Cardiac muscle cell (in vitro differentiated cells and primary cell): ENCODE data around the gene NDNF. TPM values are rescaled to one million over a fixed set of nuclear protein-coding genes. Genes with fewer than 3 reads are reported as not detected.

Source experiments
- DNase-seq, 2 donors: peaks; one replicate each; pipeline versions ENCODE4 v3.0.0 to v3.0.0-alpha.2; 2010 to 2017; ENCODE audit warnings: low read depth in 1 of 2, low spot score in 1 of 2
- H3K27ac ChIP-seq: fragments of 200-600 bp; sonication (generic); 2 replicates; pipeline ENCODE4 v1.5.1; 2016
- H3K27me3 ChIP-seq: fragments of 200-600 bp; sonication (generic); 2 replicates; pipeline ENCODE4 v1.6.0; 2016; ENCODE audit warnings: control low read depth
- H3K36me3 ChIP-seq: fragments of 200-600 bp; sonication (generic); 2 replicates; pipeline ENCODE4 v1.5.1; 2016; ENCODE audit warnings: control low read depth
- H3K4me1 ChIP-seq: fragments of 200-600 bp; sonication (generic); 2 replicates; pipeline ENCODE4 v1.8.1; 2017; ENCODE audit warnings: low read depth, mild to moderate bottlenecking, mixed run types
- H3K4me3 ChIP-seq: fragments of 200-600 bp; sonication (generic); 2 replicates; pipeline ENCODE4 v1.5.1; 2016; ENCODE audit warnings: mild to moderate bottlenecking
- H3K9me3 ChIP-seq: fragments of 200-600 bp; sonication (generic); 2 replicates; pipeline ENCODE4 v1.5.1; 2017; ENCODE audit warnings: low read depth, mild to moderate bottlenecking, control low read depth
- CTCF ChIP-seq: IDR thresholded peaks from 2 replicates; pipeline ENCODE4 v1.5.1; 2012; ENCODE audit warnings: low read depth, mild to moderate bottlenecking, low read length
- polyA plus RNA-seq: library from polyadenylated mRNA; unstranded; fragments of >200 nt; fragmentation: Nextera tagmentation; extraction: Ambion mirVana; gene quantifications from 2 replicates; pipeline ENCODE4 v1.2.1, GENCODE V29; 2016
- total RNA-seq: library from RNA; depleted of rRNA; stranded (reverse); fragments of >200 nt; gene quantifications from 2 replicates; pipeline ENCODE4 v1.2.3, GENCODE V29; 2016

The NDNF gene
- total and polyA plus RNA-seq, 2 experiments from 2014 or later: 2.6 to 9.3 TPM

- Histone ChIP-seq H3K9me3 (no peaks in the 10 kb centered on the region), H3K27ac (no peak overlapping the region), H3K4me1 (peaks cover 11% of the 10 kb centered on the region), H3K4me3 (no peak overlapping the region), H3K36me3 (no peaks in the 10 kb centered on the region), H3K27me3 (no peaks in the 10 kb centered on the region)
- no peak for TF ChIP-seq CTCF
- no peak for DNase-seq
Measured at GRCh38 chr4:121016611-121017010, 55.7 kb downstream of the NDNF start.

- no peak for TF ChIP-seq CTCF
- Histone ChIP-seq H3K27me3 (no peaks in the 10 kb centered on the region), H3K4me3 (no peak overlapping the region), H3K4me1 (peaks cover 11% of the 10 kb centered on the region), H3K27ac (no peak overlapping the region), H3K36me3 (no peaks in the 10 kb centered on the region), H3K9me3 (no peaks in the 10 kb centered on the region)
- no peak for DNase-seq
Measured at GRCh38 chr4:121015421-121015820, 56.9 kb downstream of the NDNF start.

- H3K4me1 ChIP-seq: peaks cover 11% of the 10 kb centered on the region
- TF ChIP-seq CTCF: no peak
- DNase-seq: no peak
- H3K4me3 ChIP-seq: no peak overlapping the region
- H3K27ac ChIP-seq: peak overlapping the region; percentile 3
- H3K36me3 ChIP-seq: no peaks in the 10 kb centered on the region
- H3K9me3 ChIP-seq: no peaks in the 10 kb centered on the region
- no peaks in the 10 kb centered on the region for H3K27me3 ChIP-seq
Measured at GRCh38 chr4:121014544-121014943, 57.8 kb downstream of the NDNF start.

GRCh38 chr4:121011780-121012340 lies 60.5 kb downstream of the NDNF start:
- no peaks in the 10 kb centered on the region for H3K27me3 ChIP-seq
- no peak overlapping the region for H3K27ac ChIP-seq
- H3K36me3 ChIP-seq: no peaks in the 10 kb centered on the region
- H3K4me3 ChIP-seq: no peak overlapping the region
- no peak for TF ChIP-seq CTCF
- H3K9me3 ChIP-seq: no peaks in the 10 kb centered on the region
- peaks cover 11% of the 10 kb centered on the region for H3K4me1 ChIP-seq
- no peak for DNase-seq

- H3K27me3 ChIP-seq: no peaks in the 10 kb centered on the region
- no peak for DNase-seq
- no peaks in the 10 kb centered on the region for H3K36me3 ChIP-seq
- H3K27ac ChIP-seq: no peak overlapping the region
- no peaks in the 10 kb centered on the region for H3K9me3 ChIP-seq
- no peak for TF ChIP-seq CTCF
- H3K4me3 ChIP-seq: no peak overlapping the region
- H3K4me1 ChIP-seq: peaks cover 11% of the 10 kb centered on the region
Measured at GRCh38 chr4:121011138-121011537, 61.2 kb downstream of the NDNF start.
